SW 1271 (cell line): ENCODE results near the gene LRRN4.

Experiments
- DNase-seq, 2 experiments: peaks; one replicate each; lab custom pipeline; 2025; lab: John Stamatoyannopoulos, UW

The LRRN4 gene

GRCh38 chr20:6053776-6054688 is at the start of gene LRRN4:
Gene LRRN4 (minus strand): TSS chr20:6054060. CDS start chr20:6052799, 1,261 bp downstream.
- DNase-seq = no peak

- no peak for DNase-seq
Observed at GRCh38 chr20:6103301-6103700, 49.4 kb upstream of the LRRN4 start.

- no peak for DNase-seq
Observed at GRCh38 chr20:6101346-6101745, 47.5 kb upstream of the LRRN4 start.

GRCh38 chr20:6100246-6100645 is 46.4 kb upstream of the LRRN4 start:
- DNase-seq = no peak

- DNase-seq = no peak
Observed at GRCh38 chr20:6099819-6100218, 46.0 kb upstream of the LRRN4 start.

- DNase-seq = no peak
Observed at GRCh38 chr20:6095409-6095808, 41.5 kb upstream of the LRRN4 start.

GRCh38 chr20:6094565-6094964 is 40.7 kb upstream of the LRRN4 start:
- no peak for DNase-seq

- no peak for DNase-seq
Observed at GRCh38 chr20:6094063-6094462, 40.2 kb upstream of the LRRN4 start.

- DNase-seq = no peak
Observed at GRCh38 chr20:6091661-6092060, 37.8 kb upstream of the LRRN4 start.

GRCh38 chr20:6086868-6087267 is 33.0 kb upstream of the LRRN4 start:
- no peak for DNase-seq

GRCh38 chr20:6083926-6084325 is 30.1 kb upstream of the LRRN4 start:
- no peak for DNase-seq

- no peak for DNase-seq
Observed at GRCh38 chr20:6081236-6081635, 27.4 kb upstream of the LRRN4 start.

GRCh38 chr20:6079016-6079415 is 25.2 kb upstream of the LRRN4 start:
- no peak for DNase-seq

GRCh38 chr20:6075428-6076219 is 21.8 kb upstream of the LRRN4 start:
- DNase-seq = no peak

- no peak for DNase-seq
Observed at GRCh38 chr20:6074784-6075183, 20.9 kb upstream of the LRRN4 start.

GRCh38 chr20:6074145-6074561 is 20.3 kb upstream of the LRRN4 start:
- peak in 1 of 2 experiments; percentile 75 for DNase-seq

GRCh38 chr20:6070829-6071695 is 17.2 kb upstream of the LRRN4 start:
- no peak for DNase-seq

GRCh38 chr20:6069669-6070068 is 15.8 kb upstream of the LRRN4 start:
- DNase-seq = no peak

- DNase-seq = no peak
Observed at GRCh38 chr20:6067763-6068318, 14.0 kb upstream of the LRRN4 start.

GRCh38 chr20:6066582-6066981 is 12.7 kb upstream of the LRRN4 start:
- no peak for DNase-seq

GRCh38 chr20:6061544-6061943 is 7.7 kb upstream of the LRRN4 start:
- DNase-seq = no peak

- no peak for DNase-seq
Observed at GRCh38 chr20:6060213-6060612, 6.4 kb upstream of the LRRN4 start.
